ENCODE data around the gene TMEM163. TPM values are rescaled to one million over a fixed set of nuclear protein-coding genes. Genes with fewer than 3 reads are reported as not detected.

TMEM163 gene
- total RNA-seq, 2 donors from 2014 or later = 0.55 to 23.1 TPM

- H3K27ac ChIP-seq = no peak overlapping the region
- no peak overlapping the region for H3K4me3 ChIP-seq
- H3K27me3 ChIP-seq (replicated peaks; ENCODE audit: insufficient read depth) = no peaks in the 10 kb centered on the region
- DNase-seq (ENCODE audit: low spot score) = no peak
- no peaks in the 10 kb centered on the region for H3K9me3 ChIP-seq
- H3K4me1 ChIP-seq (replicated peaks) = no peaks in the 10 kb centered on the region
- intact Hi-C loops (cut with DNase I) = no loop called here
- 36% methylated on average over 5 of the region's 5 CpGs for WGBS
- no peak for TF ChIP-seq POLR2A (IDR thresholded peaks at IDR 0.05)
- TF ChIP-seq POLR2AphosphoS5 (IDR thresholded peaks at IDR 0.05) = no peak
- TF ChIP-seq CTCF (IDR thresholded peaks at IDR 0.05) = no peak
- no peaks in the 10 kb centered on the region for H3K36me3 ChIP-seq
Observed at GRCh38 chr2:134737671-134738070, 18.9 kb upstream of the TMEM163 start.

GRCh38 chr2:134736167-134736880, 17.5 kb upstream of the TMEM163 start:
- H3K36me3 ChIP-seq = no peaks in the 10 kb centered on the region
- no peaks in the 10 kb centered on the region for H3K9me3 ChIP-seq
- no peaks in the 10 kb centered on the region for H3K4me1 ChIP-seq (replicated peaks)
- intact Hi-C loops (cut with DNase I) = no loop called here
- WGBS = 62% methylated on average over 3 of the region's 3 CpGs
- no peak for TF ChIP-seq POLR2A (IDR thresholded peaks at IDR 0.05)
- no peak for TF ChIP-seq CTCF (IDR thresholded peaks at IDR 0.05)
- TF ChIP-seq POLR2AphosphoS5 (IDR thresholded peaks at IDR 0.05) = no peak
- no peak for DNase-seq (ENCODE audit: low spot score)
- H3K27ac ChIP-seq = no peak overlapping the region
- H3K4me3 ChIP-seq = no peak overlapping the region
- no peaks in the 10 kb centered on the region for H3K27me3 ChIP-seq (replicated peaks; ENCODE audit: insufficient read depth)

GRCh38 chr2:134728163-134728562, 9.4 kb upstream of the TMEM163 start:
- WGBS = 86% methylated on average over 3 of the region's 3 CpGs

GRCh38 chr2:134727385-134727784, 8.6 kb upstream of the TMEM163 start:
- no peaks in the 10 kb centered on the region for H3K9me3 ChIP-seq
- no peaks in the 10 kb centered on the region for H3K27me3 ChIP-seq (replicated peaks; ENCODE audit: insufficient read depth)
- 78% methylated on average over 4 of the region's 4 CpGs for WGBS
- no peaks in the 10 kb centered on the region for H3K4me1 ChIP-seq (replicated peaks)
- intact Hi-C loops (cut with DNase I) = no loop called here
- no peaks in the 10 kb centered on the region for H3K36me3 ChIP-seq
- DNase-seq (ENCODE audit: low spot score) = no peak
- no peak overlapping the region for H3K27ac ChIP-seq
- TF ChIP-seq POLR2A (IDR thresholded peaks at IDR 0.05) = no peak
- no peak for TF ChIP-seq POLR2AphosphoS5 (IDR thresholded peaks at IDR 0.05)
- no peak for TF ChIP-seq CTCF (IDR thresholded peaks at IDR 0.05)
- H3K4me3 ChIP-seq = no peak overlapping the region

More at GRCh38 chr2:134728163-134728562, 9.4 kb upstream of the TMEM163 start:
- intact Hi-C loops (cut with DNase I) = no loop called here
- Histone ChIP-seq H3K27ac (no peak overlapping the region), H3K4me3 (no peak overlapping the region), H3K27me3 (replicated peaks; ENCODE audit: insufficient read depth) (no peaks in the 10 kb centered on the region), H3K9me3 (no peaks in the 10 kb centered on the region), H3K36me3 (no peaks in the 10 kb centered on the region), H3K4me1 (replicated peaks) (no peaks in the 10 kb centered on the region)
- DNase-seq (ENCODE audit: low spot score) = no peak
- TF ChIP-seq POLR2AphosphoS5 (IDR thresholded peaks at IDR 0.05) = no peak
- TF ChIP-seq POLR2A (IDR thresholded peaks at IDR 0.05) = no peak
- no peak for TF ChIP-seq CTCF (IDR thresholded peaks at IDR 0.05)

GRCh38 chr2:134726645-134727044, 7.8 kb upstream of the TMEM163 start:
- DNase-seq (ENCODE audit: low spot score) = no peak
- H3K27ac ChIP-seq = no peak overlapping the region
- intact Hi-C loops (cut with DNase I) = no loop called here

More at GRCh38 chr2:134726645-134727044, 7.8 kb upstream of the TMEM163 start:
- no peak overlapping the region for H3K4me3 ChIP-seq
- H3K27me3 ChIP-seq (replicated peaks; ENCODE audit: insufficient read depth) = no peaks in the 10 kb centered on the region
- H3K4me1 ChIP-seq (replicated peaks) = no peaks in the 10 kb centered on the region
- H3K36me3 ChIP-seq = no peaks in the 10 kb centered on the region
- TF ChIP-seq POLR2AphosphoS5 (IDR thresholded peaks at IDR 0.05) = no peak
- TF ChIP-seq POLR2A (IDR thresholded peaks at IDR 0.05) = no peak
- no peaks in the 10 kb centered on the region for H3K9me3 ChIP-seq
